ENCODE measurements around the gene C20orf96. TPM values are rescaled to one million over a fixed set of nuclear protein-coding genes. Genes with fewer than 3 reads are reported as not detected.
"Not testable (repeated sequence)": the region's sequence is repeated elsewhere in the genome, so short reads cannot be mapped to it uniquely, and the experiment has no call there.

C20orf96 gene
- total RNA-seq, 1 donor from 2014 or later = 3.0 TPM

DNA sequence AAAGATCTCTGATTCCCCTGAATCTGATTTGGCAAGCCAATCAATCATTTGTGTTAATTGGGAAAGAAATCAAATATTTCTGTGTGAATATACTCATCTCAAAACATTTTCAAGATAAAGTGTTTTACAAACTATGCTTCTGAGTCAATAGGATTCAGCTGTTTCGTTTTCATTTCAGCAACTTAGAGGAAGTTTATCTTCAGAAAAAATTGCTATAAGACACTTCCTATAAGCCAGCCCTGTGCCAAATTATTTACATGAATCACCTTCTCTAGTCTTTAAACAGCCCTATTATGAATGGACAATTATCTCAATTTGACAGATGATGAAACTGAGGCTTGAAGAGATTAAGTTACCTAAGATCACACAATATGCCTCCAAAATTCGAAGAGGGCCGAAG, 52.6 kb downstream of the C20orf96 start:
- DNase-seq (ENCODE audit: low read depth, low spot score) = no peak

DNA sequence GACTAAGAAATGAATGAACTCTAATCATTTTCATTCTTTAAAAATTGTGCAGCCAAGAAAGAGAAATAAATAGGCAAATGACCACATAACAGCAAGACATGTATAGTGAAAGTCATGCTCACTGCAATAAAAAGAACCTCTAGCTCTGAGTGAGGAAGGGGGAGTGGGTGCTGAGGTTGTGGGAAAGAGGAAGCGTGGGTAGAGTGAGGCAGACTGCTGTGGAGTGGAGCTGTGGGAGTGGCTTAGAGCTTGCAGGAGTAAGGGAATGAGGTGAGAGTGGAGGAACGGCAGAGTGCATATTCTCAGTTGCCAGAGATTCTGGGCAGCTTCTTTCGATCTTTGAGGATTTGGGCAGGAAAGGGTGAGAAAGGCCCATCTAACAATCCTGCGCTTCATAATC, 53.1 kb downstream of the C20orf96 start:
- DNase-seq (ENCODE audit: low read depth, low spot score) = no peak

DNA sequence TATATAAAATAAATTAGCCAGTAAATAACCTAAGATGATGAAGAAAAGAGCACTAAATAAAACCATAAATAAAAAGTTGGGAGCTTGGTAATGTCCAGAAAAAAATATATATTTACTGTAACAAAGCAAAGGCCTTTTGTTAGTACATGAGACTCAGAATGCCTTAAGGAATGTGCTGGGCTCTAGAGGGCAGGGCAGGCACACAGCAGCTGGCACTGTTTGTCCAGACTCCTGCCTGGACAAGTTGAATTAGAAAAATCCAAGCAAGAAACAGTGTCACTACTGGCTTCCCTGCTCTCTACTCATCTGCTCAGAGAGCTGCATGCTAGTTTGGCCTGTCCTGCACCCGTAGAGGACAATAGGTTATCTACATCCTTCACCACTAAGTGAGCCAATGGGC, 54.7 kb downstream of the C20orf96 start:
- no peak for DNase-seq (ENCODE audit: low read depth, low spot score)

DNA sequence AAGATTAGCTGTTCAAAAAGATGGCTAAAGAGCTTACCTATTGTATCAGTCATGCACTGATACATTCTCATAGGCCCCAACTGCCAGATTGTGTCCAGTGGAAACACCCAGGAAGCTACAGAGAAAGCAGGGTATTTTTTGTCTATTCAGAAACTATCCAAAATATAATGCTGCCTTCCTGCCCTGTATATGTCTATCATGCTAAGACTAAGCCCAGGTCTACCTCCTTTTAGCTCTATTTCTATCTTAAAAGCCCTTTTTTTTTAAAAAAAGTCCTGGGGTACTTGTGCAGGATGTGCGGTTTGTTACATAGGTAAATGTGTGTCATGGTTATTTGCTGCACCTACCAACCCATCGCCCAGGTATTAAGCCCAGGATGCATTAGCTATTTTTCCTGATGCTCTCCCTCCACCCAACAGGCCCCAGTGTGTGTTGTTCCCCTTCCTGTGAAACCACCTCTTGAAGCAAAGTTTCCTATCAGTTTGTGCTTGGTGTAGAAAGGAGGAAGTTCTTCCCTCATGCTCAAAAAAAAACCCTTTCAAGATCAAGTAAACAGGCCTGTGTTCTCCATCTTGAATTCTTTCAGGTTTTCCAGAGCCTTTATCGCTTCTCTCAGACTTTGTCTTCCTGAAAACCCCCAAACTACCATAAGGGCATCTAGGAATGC, 63.0 kb downstream of the C20orf96 start:
- no peak for DNase-seq (ENCODE audit: low read depth, low spot score)

DNA sequence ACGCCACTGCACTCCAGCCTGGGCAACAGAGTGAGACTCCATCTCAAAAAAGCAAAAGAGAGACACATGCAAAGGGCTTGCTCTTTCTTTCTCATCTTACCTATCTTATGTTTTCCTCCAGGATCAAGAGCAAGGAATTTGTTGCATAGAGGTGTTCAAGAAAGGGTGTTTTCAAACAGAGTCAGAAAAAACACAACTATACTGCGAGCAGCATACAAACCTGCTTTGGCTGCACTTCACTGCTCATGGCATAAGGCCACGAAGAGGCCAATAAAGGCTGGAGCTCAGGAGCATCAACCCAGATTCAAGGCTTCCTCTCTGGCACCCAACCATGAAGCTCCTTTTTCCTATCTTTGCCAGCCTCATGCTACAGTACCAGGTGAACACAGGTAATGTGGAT, 63.6 kb downstream of the C20orf96 start, which contains the start of gene DEFB129:
Gene DEFB129 (plus strand): TSS at position 301 of the 400 bp plus-strand sequence. CDS start 31 bp downstream, at position 332.
- no peak for DNase-seq (ENCODE audit: low read depth, low spot score)

DNA sequence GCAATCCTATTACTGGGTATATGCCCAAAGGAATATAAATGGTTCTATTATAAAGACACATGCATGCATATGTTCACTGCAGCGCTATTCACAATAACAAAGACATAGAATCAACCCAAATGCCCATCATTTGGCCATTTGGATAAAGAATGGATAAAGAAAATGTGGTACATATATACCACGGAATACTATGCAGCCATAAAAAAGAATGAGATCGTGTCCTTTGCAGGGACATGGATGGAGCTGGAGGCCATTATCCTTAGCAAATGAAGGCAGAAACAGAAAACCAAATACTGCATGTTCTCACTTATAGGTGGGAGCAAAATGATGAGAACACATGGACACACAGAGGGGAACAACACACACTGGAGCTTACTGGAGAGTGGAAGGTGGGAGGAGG, 64.7 kb downstream of the C20orf96 start:
- not testable (repeated sequence) for DNase-seq (ENCODE audit: low read depth, low spot score)

DNA sequence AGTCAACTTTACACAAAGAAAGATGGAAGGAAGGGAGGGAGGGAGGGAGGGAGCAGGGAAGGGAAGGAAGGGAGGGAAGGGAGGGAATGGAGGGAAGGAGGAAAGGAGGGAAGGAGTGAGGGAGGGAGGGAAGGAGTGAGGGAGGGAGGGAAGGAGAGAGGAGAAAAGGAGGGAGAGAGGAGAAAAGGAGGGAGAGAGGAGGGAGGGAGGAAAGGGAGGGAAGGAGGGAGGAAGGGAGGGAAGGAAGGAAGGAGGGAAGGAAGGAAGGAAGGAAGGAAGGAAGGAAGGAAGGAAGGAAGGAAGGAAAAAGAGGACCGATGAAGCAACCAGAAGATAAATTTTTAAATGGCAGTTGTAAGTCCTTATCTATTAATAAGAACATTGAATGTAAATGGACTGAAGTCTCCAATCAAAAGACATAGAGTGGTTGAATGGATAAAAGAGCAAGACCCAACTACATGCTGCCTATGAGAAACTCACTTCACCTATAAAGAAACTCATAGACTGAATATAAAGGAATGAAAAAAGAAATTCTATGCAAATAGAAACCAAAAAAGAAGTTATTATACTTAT, 69.2 kb downstream of the C20orf96 start:
- DNase-seq (ENCODE audit: low read depth, low spot score) = no peak

Other genes starting within 250 kb of the C20orf96 start
- not detected in 2 replicates for gene DEFB125, start 203.1 kb downstream of the C20orf96 start, total RNA-seq
- gene DEFB126, start 148.2 kb downstream of the C20orf96 start, total RNA-seq = not detected in 2 replicates
- not detected in 2 replicates for gene DEFB127, start 133.3 kb downstream of the C20orf96 start, total RNA-seq
- not detected in 2 replicates for gene DEFB128, start 101.0 kb downstream of the C20orf96 start, total RNA-seq
- not detected in 2 replicates for gene DEFB129, start 63.5 kb downstream of the C20orf96 start, total RNA-seq
- gene DEFB132, start 33.0 kb downstream of the C20orf96 start, total RNA-seq = not detected in 2 replicates
- gene ZCCHC3, start 6.8 kb upstream of the C20orf96 start, total RNA-seq = 19.0 and 25.6 TPM in 2 replicates
- 4.3 and 5.6 TPM in 2 replicates for gene SOX12, start 34.8 kb upstream of the C20orf96 start, total RNA-seq
- 15.2 and 19.0 TPM in 2 replicates for gene NRSN2, start 56.4 kb upstream of the C20orf96 start, total RNA-seq
- gene TRIB3, start 90.0 kb upstream of the C20orf96 start, total RNA-seq = 45.9 and 62.9 TPM in 2 replicates
- gene RBCK1, start 117.5 kb upstream of the C20orf96 start, total RNA-seq = 74.0 and 74.6 TPM in 2 replicates
- 23.9 and 32.1 TPM in 2 replicates for gene TBC1D20, start 171.8 kb upstream of the C20orf96 start, total RNA-seq